HG03060 (cell line): ENCODE measurements around the gene KLHL29.

Experiments used
- ATAC-seq: cut with Tn5 transposase; IDR thresholded peaks from one replicate; pipeline ENCODE4 v1.9.1; 2021; ENCODE audit warnings: low read depth, moderate number of reproducible peaks; ENCODE audit not compliant: unreplicated experiment

Gene KLHL29

GRCh38 chr2:23487735-23488492 lies 102.9 kb downstream of the KLHL29 start:
- no peak for ATAC-seq

DNA sequence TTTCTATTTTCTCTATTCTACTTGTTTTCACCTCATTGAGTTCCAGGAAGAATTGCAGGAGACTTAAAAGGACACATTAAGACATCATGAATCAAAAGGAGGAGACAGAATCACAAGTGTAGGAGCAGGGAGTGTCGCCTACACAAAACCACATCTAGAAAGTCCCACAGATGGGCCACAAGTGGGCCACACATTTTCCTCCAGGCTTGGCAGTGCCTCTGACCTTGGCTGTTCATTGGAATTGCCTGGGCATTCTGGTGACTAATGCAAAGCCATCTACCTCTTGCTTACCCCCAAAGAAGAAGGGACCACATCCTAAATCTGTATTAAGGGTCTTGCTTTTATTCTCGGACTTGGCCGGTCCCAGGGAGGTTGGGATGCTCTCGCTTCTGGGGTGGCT lies 103.6 kb downstream of the KLHL29 start:
- no peak for ATAC-seq

DNA sequence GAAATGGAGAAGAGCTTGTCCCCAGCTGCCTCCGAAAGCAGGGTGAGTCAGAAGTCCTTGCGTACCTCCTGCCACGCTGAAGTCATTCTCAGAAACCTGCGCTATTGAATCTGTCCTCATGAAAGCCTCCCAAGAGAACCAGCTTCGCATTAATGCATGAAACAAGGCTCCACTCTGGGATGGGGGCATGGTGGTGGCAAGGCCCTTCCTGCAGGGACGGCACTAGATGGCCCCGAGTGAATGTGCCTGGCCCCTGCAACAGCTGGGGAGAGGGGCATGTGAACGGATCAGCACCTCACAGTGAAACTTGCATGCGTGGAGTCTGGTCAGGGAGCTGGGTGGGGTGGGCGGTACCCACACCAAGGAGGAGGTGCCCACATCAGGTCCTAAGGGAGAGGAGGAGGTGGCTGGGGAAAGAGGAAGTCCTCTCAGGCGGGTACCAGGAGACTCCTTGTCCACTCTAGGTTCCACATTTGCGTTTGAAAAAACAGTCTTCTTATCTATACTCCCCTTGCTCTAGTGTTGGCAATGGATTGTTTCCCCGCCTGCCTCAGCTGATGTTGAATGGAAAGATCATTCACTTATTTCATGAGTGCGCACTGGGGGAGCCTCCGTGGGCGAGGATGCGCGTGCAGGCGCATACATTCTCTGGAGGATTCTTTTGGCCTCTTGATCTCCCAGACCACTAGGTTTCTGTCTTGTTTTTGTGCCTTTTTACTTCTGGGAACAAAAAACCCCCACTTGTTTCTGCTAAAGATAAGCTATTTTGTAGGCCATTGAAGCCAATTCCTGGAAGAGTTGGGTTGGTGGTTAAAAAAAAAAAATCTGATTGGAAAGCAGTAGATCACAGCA lies 104.7 kb downstream of the KLHL29 start:
- ATAC-seq: no peak

- no peak for ATAC-seq
Measured at GRCh38 chr2:23491591-23492336, 106.8 kb downstream of the KLHL29 start.

- no peak for ATAC-seq
Measured at GRCh38 chr2:23492337-23492675, 107.3 kb downstream of the KLHL29 start.

GRCh38 chr2:23492921-23493320 lies 107.9 kb downstream of the KLHL29 start:
- ATAC-seq: no peak

- ATAC-seq: no peak
Measured at GRCh38 chr2:23493846-23494245, 108.9 kb downstream of the KLHL29 start.

DNA sequence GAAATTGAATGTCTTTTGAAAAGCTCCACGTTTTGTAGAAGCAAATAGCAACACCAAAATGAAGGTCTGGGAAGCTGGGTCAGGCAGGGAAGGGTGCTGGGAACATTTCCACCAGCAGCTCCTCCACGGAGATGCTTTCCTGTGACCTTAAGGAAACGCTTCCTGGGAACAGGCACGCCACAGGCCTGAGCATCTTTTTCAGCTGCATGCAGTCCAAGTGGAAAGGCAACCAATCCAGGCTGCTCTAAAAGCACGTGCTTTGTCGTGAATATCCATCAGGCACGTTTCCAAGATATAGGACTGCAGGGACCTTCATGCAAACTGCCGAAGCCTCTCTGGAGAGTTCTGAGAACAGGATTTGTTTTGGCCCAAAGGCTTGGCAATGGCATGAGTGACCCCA lies 109.3 kb downstream of the KLHL29 start:
- ATAC-seq: no peak

- ATAC-seq: no peak
Measured at GRCh38 chr2:23495661-23496114, 110.7 kb downstream of the KLHL29 start.

DNA sequence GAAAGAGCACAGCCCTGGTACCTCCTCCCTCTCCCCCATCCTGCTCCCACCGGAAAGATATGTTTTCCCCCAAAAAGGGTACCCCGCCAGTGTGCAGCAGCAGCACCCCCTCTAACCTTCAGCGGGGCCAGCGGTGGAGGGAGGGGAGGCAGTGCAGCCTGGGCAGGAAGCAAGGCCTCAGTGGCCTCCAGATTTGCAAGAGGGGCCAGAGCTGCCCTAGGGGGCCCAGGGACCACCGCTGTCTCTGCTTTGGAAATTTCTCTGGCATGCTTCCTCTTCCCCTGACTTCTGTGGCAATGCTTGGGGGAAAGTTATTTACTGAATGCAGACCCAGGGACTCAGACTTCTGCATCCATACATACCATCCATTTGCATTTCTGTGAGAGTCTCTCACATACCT lies 111.5 kb downstream of the KLHL29 start:
- ATAC-seq: no peak

DNA sequence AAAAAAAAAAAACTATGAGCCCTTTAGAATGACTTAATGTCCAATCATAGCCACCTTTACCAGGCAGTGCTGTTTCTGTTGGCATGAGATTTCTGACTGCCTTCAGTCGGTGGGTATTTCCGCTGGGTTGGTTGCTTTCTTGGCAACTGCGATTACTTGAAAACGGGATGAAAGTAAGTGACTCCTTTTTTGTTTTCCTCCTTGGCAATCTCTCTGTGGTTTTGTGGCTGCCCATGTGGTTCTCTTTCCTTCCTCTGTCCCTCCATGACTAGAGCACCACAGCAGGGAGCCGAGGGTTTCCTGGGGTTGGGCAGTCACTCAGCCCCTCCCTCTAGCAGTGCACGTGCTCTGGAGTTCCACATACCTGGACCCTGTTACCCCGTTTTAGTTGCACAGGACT lies 112.1 kb downstream of the KLHL29 start:
- ATAC-seq: no peak

DNA sequence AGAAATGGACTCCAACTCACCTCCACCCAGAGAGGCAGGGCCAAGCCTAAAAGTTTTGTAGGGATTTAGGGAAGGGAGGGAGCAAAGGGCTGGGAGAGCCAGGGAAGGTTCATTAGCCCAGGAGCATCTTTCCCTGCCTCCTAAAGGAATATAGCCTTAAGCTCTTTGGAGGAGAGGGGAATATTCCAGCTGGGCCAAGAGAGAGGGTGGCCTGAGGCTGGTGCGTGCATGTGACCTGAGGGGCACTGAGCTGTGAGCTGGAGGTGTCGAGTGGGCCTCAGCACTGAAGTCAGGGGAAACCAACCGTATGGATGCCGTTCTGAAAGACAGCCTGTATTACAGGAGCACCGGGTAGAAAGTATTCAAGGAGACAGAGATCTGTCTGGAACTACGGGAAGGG lies 112.6 kb downstream of the KLHL29 start:
- ATAC-seq: no peak

GRCh38 chr2:23498943-23499342 lies 114.0 kb downstream of the KLHL29 start:
- ATAC-seq: no peak

- no peak for ATAC-seq
Measured at GRCh38 chr2:23499439-23499838, 114.5 kb downstream of the KLHL29 start.

DNA sequence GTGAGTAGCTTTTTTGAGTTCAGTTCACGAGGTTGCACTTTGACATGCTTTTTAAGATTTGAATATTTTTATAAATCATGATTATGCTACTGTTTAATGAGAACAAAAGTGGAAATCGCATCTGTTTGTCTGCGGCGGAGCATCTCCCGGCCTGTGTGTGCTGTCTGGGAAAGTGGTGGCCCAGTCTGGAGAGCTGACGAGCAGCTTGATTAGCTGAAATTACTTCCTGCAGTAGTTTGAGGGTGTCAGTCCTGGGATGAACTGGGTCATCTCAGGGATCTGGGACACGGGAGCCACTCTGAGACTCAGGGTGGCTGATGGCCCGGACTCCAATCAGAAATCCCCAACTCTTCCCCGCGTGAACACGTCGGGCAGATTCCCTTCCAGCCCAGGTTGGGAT lies 115.9 kb downstream of the KLHL29 start:
- ATAC-seq: no peak

DNA sequence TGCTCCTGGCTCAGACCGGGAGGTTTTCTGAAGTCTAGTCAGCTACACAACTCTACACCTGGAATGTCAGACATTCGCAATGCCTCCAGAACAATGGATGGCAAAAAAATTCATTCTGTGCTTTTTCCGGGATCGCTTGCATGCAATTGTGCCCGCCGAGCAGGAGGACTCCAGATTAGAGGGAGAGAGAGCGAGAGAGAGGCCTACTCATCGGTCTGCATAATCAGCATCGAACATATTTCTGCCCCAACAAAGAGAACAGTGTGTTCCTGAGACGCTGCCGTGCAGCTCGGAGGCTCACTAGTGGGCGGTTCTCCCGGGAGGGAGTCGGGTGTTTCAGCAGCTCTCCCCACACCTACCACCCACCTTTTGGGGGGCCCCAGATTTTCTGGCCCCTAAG lies 117.1 kb downstream of the KLHL29 start:
- no peak for ATAC-seq

- ATAC-seq: no peak
Measured at GRCh38 chr2:23503097-23503496, 118.1 kb downstream of the KLHL29 start.

- no peak for ATAC-seq
Measured at GRCh38 chr2:23503682-23504081, 118.7 kb downstream of the KLHL29 start.

GRCh38 chr2:23504591-23504990 lies 119.6 kb downstream of the KLHL29 start:
- ATAC-seq: no peak

DNA sequence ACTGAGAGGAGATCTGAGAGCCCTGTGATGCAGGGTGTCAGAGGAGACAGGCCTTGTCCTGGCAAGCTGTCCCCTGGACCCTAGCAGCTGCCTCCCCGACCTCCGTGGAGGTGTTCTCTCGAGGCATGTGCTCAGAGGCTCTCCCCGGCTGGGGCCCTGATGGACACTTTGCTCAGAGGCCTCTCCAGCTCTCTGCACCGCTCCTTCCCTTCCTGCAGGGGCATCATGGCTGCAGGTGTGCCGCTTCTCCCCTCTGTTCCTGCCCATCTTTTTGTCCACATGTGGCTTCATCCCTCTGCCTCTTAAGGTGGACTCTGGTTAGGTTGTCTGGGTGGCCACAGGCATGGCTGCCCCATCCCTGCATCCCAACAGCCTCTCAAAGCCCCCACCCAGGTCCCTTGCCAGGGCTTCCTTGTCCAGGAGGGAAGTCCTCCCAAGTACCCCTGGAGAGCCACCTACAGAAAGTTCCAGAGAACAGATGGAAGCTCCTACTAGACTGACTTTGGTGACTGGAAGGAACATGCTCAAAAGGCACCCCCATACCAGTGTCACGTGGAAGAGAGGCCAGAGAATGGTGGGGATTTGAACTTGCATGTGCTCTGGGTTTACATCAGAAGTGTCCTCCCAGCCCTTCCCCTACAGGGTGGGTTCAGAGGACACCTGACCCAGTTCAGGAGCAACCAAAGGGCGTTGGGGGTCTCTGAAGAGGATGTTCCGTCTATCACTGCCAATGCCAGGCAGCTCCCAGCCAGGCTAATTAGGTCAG lies 120.4 kb downstream of the KLHL29 start:
- no peak for ATAC-seq
